Panc1 (cell line): Measurements from ENCODE around the gene FRMD4A.

ENCODE experiments used
- POLR2AphosphoS5 ChIP-seq: IDR thresholded peaks from 2 replicates; pipeline ENCODE4 v1.6.1; 2012; ENCODE audit warnings: mild to moderate bottlenecking, low read depth, low read length, moderate library complexity
- SIN3A ChIP-seq: IDR thresholded peaks from 2 replicates; pipeline ENCODE4 v1.6.1; 2012; ENCODE audit warnings: low read depth, mild to moderate bottlenecking, low read length, moderate library complexity, borderline replicate concordance; ENCODE audit not compliant: insufficient read depth
- TCF7L2 ChIP-seq: IDR thresholded peaks from 2 replicates; pipeline ENCODE4 v1.6.1; 2011; ENCODE audit warnings: mild to moderate bottlenecking, low read depth, low read length, inconsistent platforms
- TF ChIP-seq, protein P1 (sequence below): fragments of 450-650 bp; IDR thresholded peaks from 2 replicates; pipeline ENCODE4 v1.5.1; 2017; ENCODE audit warnings: mild to moderate bottlenecking
- TF ChIP-seq, protein P2 (sequence below), 2 experiments: IDR thresholded peaks; 2 replicates each; pipeline ENCODE4 v1.6.1; 2011 to 2012; ENCODE audit warnings: low read depth in 2 of 2, control low read depth in 1 of 2, low read length in 1 of 2, mild to moderate bottlenecking in 1 of 2, moderate library complexity in 1 of 2; ENCODE audit not compliant: insufficient read depth in 1 of 2

DNA sequence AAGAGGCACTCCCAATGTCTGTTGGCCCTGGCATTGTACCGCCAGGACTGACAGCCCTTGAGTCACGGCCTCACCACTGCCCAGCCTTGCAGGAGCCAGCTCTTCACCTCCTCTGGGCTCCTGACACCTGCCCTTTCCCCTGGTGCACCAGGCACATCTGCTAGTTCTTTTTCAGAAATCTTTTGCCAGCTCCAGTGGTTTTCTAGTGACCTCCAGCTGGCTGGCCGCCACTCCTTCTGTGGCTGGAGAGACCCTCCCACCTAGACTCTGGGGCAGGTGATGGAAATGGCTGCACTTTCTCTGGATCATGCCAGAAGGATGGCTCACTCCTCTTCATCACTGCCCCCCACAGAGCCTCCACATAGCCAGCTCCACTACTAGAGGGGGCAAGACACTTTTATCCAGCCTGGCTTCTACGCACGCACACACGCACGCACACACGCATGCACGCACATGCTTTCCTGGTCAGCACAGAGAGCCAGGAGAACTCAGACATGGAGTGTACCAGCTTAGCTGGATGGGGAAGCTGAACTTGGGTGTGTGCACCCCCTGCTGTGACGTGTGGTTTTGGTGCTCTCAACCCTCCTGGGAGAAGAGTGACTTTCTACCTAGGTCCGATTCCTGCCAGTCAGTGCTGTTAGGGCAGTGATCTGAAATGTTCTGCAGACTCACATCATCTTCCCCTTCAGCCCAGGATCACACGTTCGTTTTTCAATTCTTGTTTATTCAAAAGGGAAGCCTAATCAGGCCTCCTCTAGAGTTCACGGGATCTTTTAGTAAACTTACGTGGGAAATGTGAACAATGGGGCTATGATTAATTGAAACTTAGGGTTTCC lies 522.0 kb downstream of the FRMD4A start:
- TF ChIP-seq SIN3A (no peak), TCF7L2 (no peak), POLR2AphosphoS5 (no peak)
- TF ChIP-seq, protein P1, sequence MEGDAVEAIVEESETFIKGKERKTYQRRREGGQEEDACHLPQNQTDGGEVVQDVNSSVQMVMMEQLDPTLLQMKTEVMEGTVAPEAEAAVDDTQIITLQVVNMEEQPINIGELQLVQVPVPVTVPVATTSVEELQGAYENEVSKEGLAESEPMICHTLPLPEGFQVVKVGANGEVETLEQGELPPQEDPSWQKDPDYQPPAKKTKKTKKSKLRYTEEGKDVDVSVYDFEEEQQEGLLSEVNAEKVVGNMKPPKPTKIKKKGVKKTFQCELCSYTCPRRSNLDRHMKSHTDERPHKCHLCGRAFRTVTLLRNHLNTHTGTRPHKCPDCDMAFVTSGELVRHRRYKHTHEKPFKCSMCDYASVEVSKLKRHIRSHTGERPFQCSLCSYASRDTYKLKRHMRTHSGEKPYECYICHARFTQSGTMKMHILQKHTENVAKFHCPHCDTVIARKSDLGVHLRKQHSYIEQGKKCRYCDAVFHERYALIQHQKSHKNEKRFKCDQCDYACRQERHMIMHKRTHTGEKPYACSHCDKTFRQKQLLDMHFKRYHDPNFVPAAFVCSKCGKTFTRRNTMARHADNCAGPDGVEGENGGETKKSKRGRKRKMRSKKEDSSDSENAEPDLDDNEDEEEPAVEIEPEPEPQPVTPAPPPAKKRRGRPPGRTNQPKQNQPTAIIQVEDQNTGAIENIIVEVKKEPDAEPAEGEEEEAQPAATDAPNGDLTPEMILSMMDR: no peak
- TF ChIP-seq, protein P2, sequence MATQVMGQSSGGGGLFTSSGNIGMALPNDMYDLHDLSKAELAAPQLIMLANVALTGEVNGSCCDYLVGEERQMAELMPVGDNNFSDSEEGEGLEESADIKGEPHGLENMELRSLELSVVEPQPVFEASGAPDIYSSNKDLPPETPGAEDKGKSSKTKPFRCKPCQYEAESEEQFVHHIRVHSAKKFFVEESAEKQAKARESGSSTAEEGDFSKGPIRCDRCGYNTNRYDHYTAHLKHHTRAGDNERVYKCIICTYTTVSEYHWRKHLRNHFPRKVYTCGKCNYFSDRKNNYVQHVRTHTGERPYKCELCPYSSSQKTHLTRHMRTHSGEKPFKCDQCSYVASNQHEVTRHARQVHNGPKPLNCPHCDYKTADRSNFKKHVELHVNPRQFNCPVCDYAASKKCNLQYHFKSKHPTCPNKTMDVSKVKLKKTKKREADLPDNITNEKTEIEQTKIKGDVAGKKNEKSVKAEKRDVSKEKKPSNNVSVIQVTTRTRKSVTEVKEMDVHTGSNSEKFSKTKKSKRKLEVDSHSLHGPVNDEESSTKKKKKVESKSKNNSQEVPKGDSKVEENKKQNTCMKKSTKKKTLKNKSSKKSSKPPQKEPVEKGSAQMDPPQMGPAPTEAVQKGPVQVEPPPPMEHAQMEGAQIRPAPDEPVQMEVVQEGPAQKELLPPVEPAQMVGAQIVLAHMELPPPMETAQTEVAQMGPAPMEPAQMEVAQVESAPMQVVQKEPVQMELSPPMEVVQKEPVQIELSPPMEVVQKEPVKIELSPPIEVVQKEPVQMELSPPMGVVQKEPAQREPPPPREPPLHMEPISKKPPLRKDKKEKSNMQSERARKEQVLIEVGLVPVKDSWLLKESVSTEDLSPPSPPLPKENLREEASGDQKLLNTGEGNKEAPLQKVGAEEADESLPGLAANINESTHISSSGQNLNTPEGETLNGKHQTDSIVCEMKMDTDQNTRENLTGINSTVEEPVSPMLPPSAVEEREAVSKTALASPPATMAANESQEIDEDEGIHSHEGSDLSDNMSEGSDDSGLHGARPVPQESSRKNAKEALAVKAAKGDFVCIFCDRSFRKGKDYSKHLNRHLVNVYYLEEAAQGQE (IDR thresholded peaks at IDR 0.05; ENCODE audit: insufficient read depth in 1 of 2, low read depth in 2 of 2, low read length in 1 of 2): no peak
